HCT116 (cell line): ENCODE data around the gene PLA2G2D.

Experiments used
- EZH2 ChIP-seq: fragments of 200-600 bp; sonication (generic); IDR thresholded peaks from 2 replicates; pipeline ENCODE4 v1.6.1; 2017; ENCODE audit warnings: antibody characterized with exemption, mixed run types
- POLR2A ChIP-seq: IDR thresholded peaks from 2 replicates; pipeline ENCODE4 v1.7.0; 2011; ENCODE audit warnings: borderline replicate concordance; ENCODE audit not compliant: insufficient read depth, insufficient read length; ENCODE audit errors: extremely low read depth
- POLR2AphosphoS5 ChIP-seq: IDR thresholded peaks from 2 replicates; pipeline ENCODE4 v1.6.1; 2011; ENCODE audit warnings: mild to moderate bottlenecking, low read depth, low read length, moderate library complexity
- TCF7L2 ChIP-seq: IDR thresholded peaks from 2 replicates; pipeline ENCODE4 v1.7.0; 2011; ENCODE audit warnings: borderline replicate concordance, inconsistent platforms; ENCODE audit not compliant: insufficient read depth, insufficient read length; ENCODE audit errors: extremely low read depth
- YY1 ChIP-seq: IDR thresholded peaks from 2 replicates; pipeline ENCODE4 v1.6.1; 2011; ENCODE audit warnings: low read length, low read depth, moderate library complexity, mild to moderate bottlenecking; ENCODE audit not compliant: insufficient replicate concordance; ENCODE audit errors: extremely low read depth
- TF ChIP-seq, protein P1 (sequence below), 3 experiments: fragments of 200-600 bp in 1 of 3; sonication (generic) in 1 of 3; IDR thresholded peaks in 2 of 3; conservative IDR thresholded peaks in 1 of 3; 2 replicates each; pipeline ENCODE4 v1.5.1; 2012 to 2017; ENCODE audit warnings: low read depth in 2 of 3, low read length in 2 of 3, antibody characterized with exemption in 1 of 3, borderline replicate concordance in 1 of 3, control low read depth in 1 of 3, mild to moderate bottlenecking in 1 of 3, mixed read lengths in 1 of 3, mixed run types in 1 of 3, moderate library complexity in 1 of 3; ENCODE audit not compliant: insufficient read depth in 1 of 3
- TF ChIP-seq, protein P2 (sequence below): IDR thresholded peaks from 2 replicates; pipeline ENCODE4 v1.6.1; 2011; ENCODE audit warnings: mild to moderate bottlenecking, low read length, moderate library complexity; ENCODE audit not compliant: insufficient replicate concordance; ENCODE audit errors: extremely low read depth

DNA sequence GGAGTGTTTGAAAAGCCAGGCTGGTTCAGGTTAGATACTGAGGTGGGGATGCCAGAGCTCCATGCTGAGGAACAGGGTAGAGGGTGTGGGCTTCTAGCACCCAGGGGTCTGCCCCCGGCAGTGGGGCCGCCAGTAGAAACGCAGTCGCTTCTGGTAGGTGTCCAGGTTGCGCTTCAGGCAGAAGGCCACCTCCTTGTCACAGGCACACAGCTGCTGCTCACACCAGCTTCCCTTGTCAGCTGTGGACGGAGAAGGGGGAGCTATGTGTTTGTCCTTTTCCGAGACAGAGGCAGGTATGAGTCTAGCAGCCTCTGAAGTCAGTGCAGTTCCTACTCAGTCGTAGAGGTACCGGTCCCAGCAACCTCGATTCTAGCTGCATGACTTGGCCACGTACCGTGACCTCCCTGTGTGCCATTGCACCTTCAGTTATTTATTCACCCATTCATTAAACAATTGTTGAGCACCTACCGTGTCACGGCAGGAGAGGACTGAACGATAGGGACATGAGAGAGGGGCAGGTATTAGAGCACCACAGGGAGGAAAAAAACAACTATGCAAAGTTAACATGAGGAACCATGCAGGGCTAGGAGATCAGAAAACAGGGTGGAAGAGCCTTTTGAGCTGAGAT lies 5.2 kb downstream of the PLA2G2D start:
- TF ChIP-seq POLR2AphosphoS5 (no peak), TCF7L2 (no peak), POLR2A (no peak), EZH2 (no peak), YY1 (no peak)
- TF ChIP-seq, protein P1, sequence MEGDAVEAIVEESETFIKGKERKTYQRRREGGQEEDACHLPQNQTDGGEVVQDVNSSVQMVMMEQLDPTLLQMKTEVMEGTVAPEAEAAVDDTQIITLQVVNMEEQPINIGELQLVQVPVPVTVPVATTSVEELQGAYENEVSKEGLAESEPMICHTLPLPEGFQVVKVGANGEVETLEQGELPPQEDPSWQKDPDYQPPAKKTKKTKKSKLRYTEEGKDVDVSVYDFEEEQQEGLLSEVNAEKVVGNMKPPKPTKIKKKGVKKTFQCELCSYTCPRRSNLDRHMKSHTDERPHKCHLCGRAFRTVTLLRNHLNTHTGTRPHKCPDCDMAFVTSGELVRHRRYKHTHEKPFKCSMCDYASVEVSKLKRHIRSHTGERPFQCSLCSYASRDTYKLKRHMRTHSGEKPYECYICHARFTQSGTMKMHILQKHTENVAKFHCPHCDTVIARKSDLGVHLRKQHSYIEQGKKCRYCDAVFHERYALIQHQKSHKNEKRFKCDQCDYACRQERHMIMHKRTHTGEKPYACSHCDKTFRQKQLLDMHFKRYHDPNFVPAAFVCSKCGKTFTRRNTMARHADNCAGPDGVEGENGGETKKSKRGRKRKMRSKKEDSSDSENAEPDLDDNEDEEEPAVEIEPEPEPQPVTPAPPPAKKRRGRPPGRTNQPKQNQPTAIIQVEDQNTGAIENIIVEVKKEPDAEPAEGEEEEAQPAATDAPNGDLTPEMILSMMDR (IDR thresholded peaks at IDR 0.05 in 2 of 3, conservative IDR thresholded peaks at IDR 0.05 in 1 of 3; ENCODE audit: borderline replicate concordance in 1 of 3, insufficient read depth in 1 of 3, low read depth in 2 of 3, low read length in 2 of 3), result no peak
- TF ChIP-seq, protein P2, sequence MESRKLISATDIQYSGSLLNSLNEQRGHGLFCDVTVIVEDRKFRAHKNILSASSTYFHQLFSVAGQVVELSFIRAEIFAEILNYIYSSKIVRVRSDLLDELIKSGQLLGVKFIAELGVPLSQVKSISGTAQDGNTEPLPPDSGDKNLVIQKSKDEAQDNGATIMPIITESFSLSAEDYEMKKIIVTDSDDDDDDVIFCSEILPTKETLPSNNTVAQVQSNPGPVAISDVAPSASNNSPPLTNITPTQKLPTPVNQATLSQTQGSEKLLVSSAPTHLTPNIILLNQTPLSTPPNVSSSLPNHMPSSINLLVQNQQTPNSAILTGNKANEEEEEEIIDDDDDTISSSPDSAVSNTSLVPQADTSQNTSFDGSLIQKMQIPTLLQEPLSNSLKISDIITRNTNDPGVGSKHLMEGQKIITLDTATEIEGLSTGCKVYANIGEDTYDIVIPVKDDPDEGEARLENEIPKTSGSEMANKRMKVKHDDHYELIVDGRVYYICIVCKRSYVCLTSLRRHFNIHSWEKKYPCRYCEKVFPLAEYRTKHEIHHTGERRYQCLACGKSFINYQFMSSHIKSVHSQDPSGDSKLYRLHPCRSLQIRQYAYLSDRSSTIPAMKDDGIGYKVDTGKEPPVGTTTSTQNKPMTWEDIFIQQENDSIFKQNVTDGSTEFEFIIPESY, result no peak
